GM19328 (cell line): Measurements from ENCODE around the gene GRAMD1A.
"Not testable (repeated sequence)": the region's sequence is repeated elsewhere in the genome, so short reads cannot be mapped to it uniquely, and the experiment has no call there.

ENCODE experiments used
- ATAC-seq: cut with Tn5 transposase; IDR thresholded peaks from one replicate; pipeline ENCODE4 v1.9.1; 2021; ENCODE audit warnings: mild to moderate bottlenecking, moderate library complexity; ENCODE audit not compliant: unreplicated experiment

GRAMD1A gene

DNA sequence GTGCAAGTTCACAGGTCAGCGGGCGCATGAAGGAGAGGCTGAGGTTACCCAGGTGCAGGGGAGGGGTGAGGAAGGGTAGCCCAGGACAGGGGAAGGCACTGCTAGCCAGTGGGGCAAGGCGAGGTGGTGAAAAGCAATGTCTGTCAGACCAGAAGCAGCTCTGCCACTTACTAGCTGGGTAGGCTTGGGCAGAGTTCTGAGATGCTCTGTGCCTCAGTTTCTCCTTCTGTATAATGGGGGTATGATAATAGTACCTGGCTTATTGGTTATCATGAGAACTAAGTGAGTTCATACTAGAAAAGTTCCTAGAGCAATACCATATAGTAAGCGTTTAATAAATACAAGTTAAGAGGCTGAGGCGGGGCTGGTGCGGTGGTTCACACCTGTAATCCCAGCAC, 15.8 kb downstream of the GRAMD1A start:
- no peak for ATAC-seq

DNA sequence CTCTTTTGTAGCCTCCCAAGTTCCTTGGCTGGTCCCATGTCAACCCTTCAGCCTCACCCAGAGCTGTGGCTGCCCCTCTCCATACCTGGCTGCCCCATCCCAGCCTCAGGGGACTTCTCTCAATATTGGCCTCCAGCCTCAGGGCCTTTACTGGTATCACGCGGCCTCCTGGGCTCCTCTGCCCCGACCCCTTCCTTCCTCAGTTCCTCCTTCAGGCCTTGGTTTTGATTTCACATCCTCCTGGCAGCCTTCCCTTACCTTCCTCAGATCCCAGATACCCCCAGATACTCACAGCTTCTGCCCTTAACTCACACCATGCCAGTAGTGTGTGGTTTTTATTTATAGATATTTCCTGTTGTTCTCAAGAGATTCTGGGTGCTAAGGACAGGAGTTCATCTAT, 17.4 kb downstream of the GRAMD1A start:
- ATAC-seq = no peak

DNA sequence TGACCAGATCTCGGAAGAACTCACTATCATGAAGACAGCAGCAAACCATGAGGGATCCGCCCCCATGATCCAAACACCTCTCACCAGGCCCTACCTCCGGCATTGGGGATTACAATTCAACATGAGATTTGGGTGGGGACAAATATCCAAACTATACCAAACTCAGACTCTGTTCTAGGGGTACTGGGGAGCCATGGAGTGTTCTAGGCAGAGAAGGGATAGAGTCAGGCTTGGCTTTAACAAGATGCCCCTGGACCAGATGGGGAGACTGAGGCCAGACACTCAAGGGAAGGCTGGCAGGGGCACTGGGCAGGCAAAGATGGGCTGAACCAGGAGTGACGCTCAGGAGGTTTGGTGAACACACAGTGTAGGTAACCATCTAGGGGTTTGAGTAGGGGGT, 18.3 kb downstream of the GRAMD1A start:
- ATAC-seq = no peak

- ATAC-seq = no peak
Observed at GRCh38 chr19:35019144-35019543, 19.0 kb downstream of the GRAMD1A start.

GRCh38 chr19:35021016-35021415, 20.9 kb downstream of the GRAMD1A start:
- ATAC-seq = no peak

DNA sequence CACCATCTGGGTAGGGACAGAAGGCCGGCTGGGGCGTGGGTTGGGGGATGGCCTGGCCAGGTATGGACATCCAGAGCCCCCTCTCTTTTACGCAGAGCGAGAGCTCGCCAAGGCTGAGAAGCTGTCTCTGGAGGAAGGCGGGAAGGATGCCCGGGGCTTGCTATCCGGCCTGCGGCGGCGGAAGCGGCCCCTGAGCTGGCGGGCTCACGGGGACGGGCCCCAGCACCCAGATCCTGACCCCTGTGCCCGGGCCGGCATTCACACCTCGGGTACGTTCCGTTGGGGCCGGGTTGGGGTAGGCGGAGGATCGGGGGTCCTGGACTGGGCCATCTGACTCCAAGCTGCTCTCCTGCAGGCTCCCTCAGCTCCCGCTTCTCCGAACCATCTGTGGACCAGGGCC, 21.5 kb downstream of the GRAMD1A start:
- no peak for ATAC-seq

GRCh38 chr19:35022460-35022859, 22.3 kb downstream of the GRAMD1A start:
- ATAC-seq = no peak

DNA sequence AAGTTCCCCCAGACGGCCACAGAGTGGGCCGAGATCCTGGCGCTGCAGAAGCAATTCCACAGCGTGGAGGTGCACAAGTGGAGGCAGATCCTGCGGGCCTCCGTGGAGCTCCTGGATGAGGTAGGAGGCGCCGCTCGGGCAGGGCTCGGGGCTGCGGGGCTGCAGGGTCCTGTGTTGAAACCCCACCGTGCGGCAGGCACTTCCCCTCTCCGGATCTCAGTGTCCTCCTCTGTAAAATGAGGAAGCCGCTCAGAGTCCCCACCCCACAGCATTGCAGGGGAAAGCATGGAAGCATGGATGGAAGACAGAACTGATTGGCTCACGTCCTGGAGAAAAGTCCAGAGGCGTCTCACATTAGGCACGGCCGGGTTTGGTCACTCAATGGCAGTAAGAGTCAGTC, 23.3 kb downstream of the GRAMD1A start:
- no peak for ATAC-seq

DNA sequence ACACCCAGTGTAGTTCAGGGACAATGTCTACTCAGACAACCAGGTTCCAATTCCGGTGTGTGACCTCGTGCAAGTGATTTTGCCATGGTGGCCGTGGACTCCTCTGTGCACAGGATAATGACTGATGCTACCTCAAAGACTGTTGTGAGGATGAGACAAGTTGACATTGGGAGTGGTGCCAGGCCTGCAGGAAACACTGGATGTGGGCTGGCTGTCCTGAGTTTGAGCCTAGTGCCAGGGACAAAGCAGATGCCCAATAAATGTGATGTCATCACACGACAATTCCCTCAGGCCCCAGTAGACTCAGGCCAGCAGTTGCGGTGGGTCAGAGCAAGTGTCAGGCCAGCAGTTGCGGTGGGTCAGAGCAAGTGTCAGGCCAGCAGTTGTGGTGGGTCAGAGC, 24.0 kb downstream of the GRAMD1A start:
- ATAC-seq = no peak

- ATAC-seq = no peak
Observed at GRCh38 chr19:35025969-35026368, 25.8 kb downstream of the GRAMD1A start.

DNA sequence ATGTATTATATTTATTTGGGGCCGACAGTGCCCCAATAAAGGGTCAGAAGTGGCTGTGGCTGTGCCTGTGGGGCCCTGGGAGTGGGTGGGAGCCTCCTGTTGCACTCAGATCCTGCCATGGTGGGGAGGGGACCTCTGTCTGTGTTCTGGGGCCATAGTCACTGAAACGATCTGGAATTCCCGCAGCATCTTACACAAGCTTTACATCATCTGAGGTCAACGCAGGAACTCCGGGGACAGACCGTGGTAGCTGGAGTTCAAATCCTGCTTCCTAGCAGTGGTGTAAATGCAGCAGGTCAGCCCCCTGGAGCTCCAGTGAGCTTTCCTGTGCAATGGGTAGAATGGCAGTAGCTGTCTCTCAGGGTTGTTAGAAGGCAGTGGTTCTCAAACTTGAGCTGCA, 26.3 kb downstream of the GRAMD1A start:
- no peak for ATAC-seq

DNA sequence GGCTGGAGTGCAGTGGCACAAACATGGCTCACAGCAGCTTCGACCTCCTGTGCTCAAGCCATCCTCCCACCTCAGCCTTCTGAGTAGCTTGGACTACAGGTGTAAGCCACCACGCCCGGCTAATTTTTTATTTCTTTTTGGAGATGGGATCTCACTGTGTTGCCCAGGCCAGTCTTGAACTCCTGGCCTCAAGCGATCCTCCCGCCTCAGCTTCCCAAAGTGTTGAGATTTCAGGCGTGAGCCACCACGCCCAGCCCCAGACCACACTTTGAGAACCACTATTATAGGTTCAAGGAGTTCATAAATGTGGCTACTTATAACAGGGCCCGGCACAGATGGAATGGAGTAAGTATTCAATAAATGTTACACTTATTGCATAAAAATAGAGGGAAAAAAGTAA, 26.9 kb downstream of the GRAMD1A start:
- no peak for ATAC-seq

GRCh38 chr19:35027851-35028599, 27.9 kb downstream of the GRAMD1A start:
- no peak for ATAC-seq

DNA sequence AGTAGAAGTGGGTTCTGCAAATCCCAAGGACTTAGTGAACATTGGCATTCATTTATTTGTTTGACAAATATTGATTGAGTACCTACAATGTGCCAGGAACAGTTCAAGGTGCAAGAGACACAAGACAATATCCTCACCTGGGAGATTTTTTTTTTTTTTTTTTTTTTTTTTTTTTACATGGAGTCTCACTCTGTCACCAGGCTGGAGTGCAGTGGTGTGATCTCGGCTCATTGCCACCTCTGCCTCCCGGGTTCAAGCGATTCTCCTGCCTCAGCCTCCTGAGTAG, 28.4 kb downstream of the GRAMD1A start:
- not testable (repeated sequence) for ATAC-seq

- ATAC-seq = not testable (repeated sequence)
Observed at GRCh38 chr19:35029275-35029736, 29.2 kb downstream of the GRAMD1A start.

DNA sequence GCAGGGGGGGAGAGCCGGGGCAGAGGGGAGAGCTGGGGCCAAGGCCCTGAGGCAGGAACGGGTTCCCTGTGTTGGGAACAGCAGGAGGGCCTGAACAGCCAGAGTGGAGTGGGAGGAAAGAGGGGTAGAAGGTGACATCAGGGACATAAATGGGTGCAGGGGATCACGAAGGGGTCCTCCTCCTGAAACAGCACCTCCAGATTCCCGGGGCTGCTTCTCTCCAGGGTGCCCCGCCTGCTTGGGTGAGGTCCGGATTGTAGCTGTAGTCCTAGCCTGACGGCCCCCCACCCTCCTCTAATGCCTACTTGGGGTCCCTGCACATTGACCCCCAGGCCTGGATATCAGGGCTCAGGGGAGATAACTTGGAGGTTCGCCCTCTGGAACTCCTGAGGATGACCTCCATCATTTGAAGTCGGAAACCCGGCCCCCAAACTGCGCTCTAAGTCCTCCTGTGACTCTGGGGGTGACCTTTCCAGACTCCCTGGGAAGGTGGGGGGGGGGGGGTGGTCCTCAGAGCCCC, 29.7 kb downstream of the GRAMD1A start:
- ATAC-seq = no peak

GRCh38 chr19:35030257-35031071, 30.3 kb downstream of the GRAMD1A start, which contains the start of gene SCN1B:
SCN1B (plus strand) TSS chr19:35030470; CDS start chr19:35030821, 351 bp downstream.
- ATAC-seq = no peak

DNA sequence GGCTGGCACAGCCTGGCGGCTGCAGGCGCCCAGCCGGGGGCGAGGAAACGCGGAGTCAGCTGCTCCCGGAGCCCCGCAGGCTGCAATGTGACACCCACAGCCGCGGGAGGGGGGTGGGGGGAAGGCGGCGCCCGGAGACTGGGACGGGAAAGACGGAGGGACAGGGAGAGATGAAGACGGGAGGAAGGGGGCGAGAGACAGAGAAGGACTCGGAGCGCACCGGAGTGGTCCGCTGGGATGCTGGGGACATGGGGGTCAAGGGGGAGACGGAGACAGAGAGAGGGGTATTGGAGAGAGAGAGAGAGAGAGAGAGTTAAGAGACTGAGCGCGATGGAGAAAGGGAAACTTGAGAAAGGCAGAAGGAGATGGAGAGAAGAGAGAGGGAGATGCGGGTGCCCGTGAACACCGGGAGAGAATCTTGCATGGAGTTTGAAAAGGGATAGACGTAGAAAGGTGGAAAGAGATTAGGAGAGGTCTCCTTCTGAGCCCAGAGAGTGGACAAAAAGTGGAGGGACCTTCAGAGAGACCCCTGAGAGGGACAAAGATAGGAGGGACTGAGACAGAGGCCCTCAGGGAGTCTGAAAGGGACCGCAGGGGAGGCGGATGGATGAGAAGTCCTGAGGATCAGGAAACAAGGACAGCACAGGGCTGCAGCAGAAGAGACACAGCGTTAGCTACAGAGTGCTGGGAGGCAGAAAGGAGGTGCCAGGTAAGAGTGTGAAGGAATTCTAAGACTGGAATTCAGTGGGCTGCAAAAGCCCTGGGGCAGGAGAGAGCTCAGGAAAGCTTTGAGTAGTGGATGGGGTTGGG, 31.2 kb downstream of the GRAMD1A start:
- no peak for ATAC-seq

- ATAC-seq = no peak
Observed at GRCh38 chr19:35032356-35032865, 32.3 kb downstream of the GRAMD1A start.

DNA sequence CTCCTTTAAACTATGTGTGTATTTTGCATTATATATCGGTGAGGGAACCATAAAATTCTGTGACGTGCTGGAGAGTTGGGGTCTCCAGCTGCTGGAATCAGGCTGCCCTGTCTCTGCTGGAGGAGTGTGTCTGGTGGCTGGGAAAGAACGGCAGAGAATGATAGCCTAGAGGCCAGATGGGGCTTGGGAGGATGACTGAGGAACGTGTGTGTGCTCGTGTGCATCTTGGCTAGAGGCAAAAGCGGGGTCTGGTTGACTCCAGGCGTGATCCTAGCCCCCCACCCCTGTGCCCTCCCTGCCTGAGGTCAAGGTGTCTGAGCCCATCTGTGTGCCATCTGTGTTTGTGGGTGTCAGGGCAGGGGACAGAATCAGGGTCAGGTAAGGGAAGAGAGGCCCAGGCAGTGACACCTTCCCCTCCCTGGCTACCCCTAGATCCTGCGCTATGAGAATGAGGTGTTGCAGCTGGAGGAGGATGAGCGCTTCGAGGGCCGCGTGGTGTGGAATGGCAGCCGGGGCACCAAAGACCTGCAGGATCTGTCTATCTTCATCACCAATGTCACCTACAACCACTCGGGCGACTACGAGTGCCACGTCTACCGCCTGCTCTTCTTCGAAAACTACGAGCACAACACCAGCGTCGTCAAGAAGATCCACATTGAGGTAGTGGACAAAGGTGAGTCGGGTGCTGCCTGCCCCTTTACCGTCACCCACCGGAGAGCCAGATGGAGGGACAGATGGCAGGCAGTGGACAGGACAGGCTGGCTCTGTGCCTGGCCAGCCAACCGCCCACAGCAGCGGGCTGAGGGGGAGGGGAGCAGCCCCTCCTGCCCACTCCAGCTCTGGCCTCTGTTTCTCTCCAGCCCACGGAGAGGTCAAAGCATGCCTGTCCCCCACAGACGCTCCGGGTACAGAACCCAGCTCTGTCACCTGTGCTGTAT, 33.2 kb downstream of the GRAMD1A start:
- no peak for ATAC-seq
